ENCODE results near the gene SMIM43.

Gene SMIM43

DNA sequence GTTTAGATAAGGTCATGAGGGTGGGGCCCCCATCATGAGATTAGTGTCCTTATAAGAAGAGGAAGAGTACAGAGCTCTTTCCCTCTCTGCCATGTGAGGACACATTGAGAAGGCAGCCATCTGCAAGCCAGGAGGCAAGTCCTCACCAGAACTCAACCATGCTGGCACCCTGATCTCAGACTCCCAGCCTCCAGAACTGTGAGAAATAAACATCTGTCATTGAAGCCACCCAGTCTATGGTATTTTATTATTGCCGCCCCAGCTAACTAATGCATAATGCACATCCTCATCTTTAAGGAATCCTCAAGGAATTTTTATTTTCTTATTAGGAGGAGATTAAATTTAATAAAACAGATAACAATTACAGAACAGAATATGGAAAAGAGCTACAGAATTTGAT, 19.4 kb upstream of the SMIM43 start:
- ATAC-seq: peak; percentile 3; the same call in 1 of the 3 replicates
- TF ChIP-seq CREB5 (CRISPR knock-in tag; IDR thresholded peaks at IDR 0.05; ENCODE audit: low read depth) (no peak), GLIS3 (CRISPR knock-in tag; IDR thresholded peaks at IDR 0.05) (no peak), SNAI2 (CRISPR knock-in tag; IDR thresholded peaks at IDR 0.05) (no peak), RARB (CRISPR knock-in tag; IDR thresholded peaks at IDR 0.05) (no peak), TCF4 (CRISPR knock-in tag; IDR thresholded peaks at IDR 0.05; ENCODE audit: borderline replicate concordance) (no peak), OSR1 (CRISPR knock-in tag; IDR thresholded peaks at IDR 0.05) (no peak), ZFP3 (CRISPR knock-in tag; IDR thresholded peaks at IDR 0.05) (no peak), CSDC2 (CRISPR knock-in tag; IDR thresholded peaks at IDR 0.05) (no peak), ZC3H10 (CRISPR knock-in tag; IDR thresholded peaks at IDR 0.05) (no peak), ZFP30 (CRISPR knock-in tag; IDR thresholded peaks at IDR 0.05) (no peak), ZNF565 (CRISPR knock-in tag; conservative IDR thresholded peaks at IDR 0.05; ENCODE audit: low read depth) (no peak), PPARA (CRISPR knock-in tag; IDR thresholded peaks at IDR 0.05; ENCODE audit: borderline replicate concordance) (no peak)
- TF ChIP-seq, protein P1, sequence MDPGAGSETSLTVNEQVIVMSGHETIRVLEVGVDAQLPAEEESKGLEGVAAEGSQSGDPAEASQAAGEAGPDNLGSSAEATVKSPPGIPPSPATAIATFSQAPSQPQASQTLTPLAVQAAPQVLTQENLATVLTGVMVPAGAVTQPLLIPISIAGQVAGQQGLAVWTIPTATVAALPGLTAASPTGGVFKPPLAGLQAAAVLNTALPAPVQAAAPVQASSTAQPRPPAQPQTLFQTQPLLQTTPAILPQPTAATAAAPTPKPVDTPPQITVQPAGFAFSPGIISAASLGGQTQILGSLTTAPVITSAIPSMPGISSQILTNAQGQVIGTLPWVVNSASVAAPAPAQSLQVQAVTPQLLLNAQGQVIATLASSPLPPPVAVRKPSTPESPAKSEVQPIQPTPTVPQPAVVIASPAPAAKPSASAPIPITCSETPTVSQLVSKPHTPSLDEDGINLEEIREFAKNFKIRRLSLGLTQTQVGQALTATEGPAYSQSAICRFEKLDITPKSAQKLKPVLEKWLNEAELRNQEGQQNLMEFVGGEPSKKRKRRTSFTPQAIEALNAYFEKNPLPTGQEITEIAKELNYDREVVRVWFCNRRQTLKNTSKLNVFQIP (CRISPR knock-in tag; IDR thresholded peaks at IDR 0.05; ENCODE audit: borderline replicate concordance, low read depth): no peak

- ATAC-seq: no peak
- TF ChIP-seq ZFP3 (CRISPR knock-in tag; IDR thresholded peaks at IDR 0.05) (no peak), ZNF70 (CRISPR knock-in tag; IDR thresholded peaks at IDR 0.05) (no peak), RARB (CRISPR knock-in tag; IDR thresholded peaks at IDR 0.05) (no peak), GLIS3 (CRISPR knock-in tag; IDR thresholded peaks at IDR 0.05) (no peak), CSDC2 (CRISPR knock-in tag; IDR thresholded peaks at IDR 0.05) (no peak)
These were observed 18.2 kb upstream of the SMIM43 start for GRCh38 chr4:121783210-121783609.

- TF ChIP-seq, protein P1 (CRISPR knock-in tag; IDR thresholded peaks at IDR 0.05; ENCODE audit: borderline replicate concordance, low read depth): no peak
- TF ChIP-seq TCF4 (CRISPR knock-in tag; IDR thresholded peaks at IDR 0.05; ENCODE audit: borderline replicate concordance) (no peak), ISL1 (CRISPR knock-in tag; IDR thresholded peaks at IDR 0.05) (peak; percentile 96), GLIS3 (CRISPR knock-in tag; IDR thresholded peaks at IDR 0.05) (no peak), ZFP30 (CRISPR knock-in tag; IDR thresholded peaks at IDR 0.05) (no peak), ZC3H10 (CRISPR knock-in tag; IDR thresholded peaks at IDR 0.05) (peak; percentile 57; the same call in 1 of the 2 replicates), TSHZ2 (CRISPR knock-in tag; IDR thresholded peaks at IDR 0.05) (no peak), PPARA (CRISPR knock-in tag; IDR thresholded peaks at IDR 0.05; ENCODE audit: borderline replicate concordance) (no peak), CSDC2 (CRISPR knock-in tag; IDR thresholded peaks at IDR 0.05) (no peak), BACH2 (CRISPR knock-in tag; IDR thresholded peaks at IDR 0.05; ENCODE audit: borderline replicate concordance) (no peak), ZFP3 (CRISPR knock-in tag; IDR thresholded peaks at IDR 0.05) (0 out of 2 replicates have a peak, but pooled peaks have one; percentile 12), RARB (CRISPR knock-in tag; IDR thresholded peaks at IDR 0.05) (peak; percentile 67; the same call in 1 of the 2 replicates), OSR1 (CRISPR knock-in tag; IDR thresholded peaks at IDR 0.05) (no peak), TOX (CRISPR knock-in tag; IDR thresholded peaks at IDR 0.05; ENCODE audit: borderline replicate concordance) (peak; percentile 91), ARNTL (CRISPR knock-in tag; IDR thresholded peaks at IDR 0.05; ENCODE audit: borderline replicate concordance, low read depth) (no peak), ZNF8 (CRISPR knock-in tag; IDR thresholded peaks at IDR 0.05) (no peak), ZNF70 (CRISPR knock-in tag; IDR thresholded peaks at IDR 0.05) (no peak), CREB5 (CRISPR knock-in tag; IDR thresholded peaks at IDR 0.05; ENCODE audit: low read depth) (no peak), ESRRG (CRISPR knock-in tag; IDR thresholded peaks at IDR 0.05) (no peak), SNAI2 (CRISPR knock-in tag; IDR thresholded peaks at IDR 0.05) (no peak), ZNF565 (CRISPR knock-in tag; conservative IDR thresholded peaks at IDR 0.05; ENCODE audit: low read depth) (no peak)
- TF ChIP-seq, protein P2, sequence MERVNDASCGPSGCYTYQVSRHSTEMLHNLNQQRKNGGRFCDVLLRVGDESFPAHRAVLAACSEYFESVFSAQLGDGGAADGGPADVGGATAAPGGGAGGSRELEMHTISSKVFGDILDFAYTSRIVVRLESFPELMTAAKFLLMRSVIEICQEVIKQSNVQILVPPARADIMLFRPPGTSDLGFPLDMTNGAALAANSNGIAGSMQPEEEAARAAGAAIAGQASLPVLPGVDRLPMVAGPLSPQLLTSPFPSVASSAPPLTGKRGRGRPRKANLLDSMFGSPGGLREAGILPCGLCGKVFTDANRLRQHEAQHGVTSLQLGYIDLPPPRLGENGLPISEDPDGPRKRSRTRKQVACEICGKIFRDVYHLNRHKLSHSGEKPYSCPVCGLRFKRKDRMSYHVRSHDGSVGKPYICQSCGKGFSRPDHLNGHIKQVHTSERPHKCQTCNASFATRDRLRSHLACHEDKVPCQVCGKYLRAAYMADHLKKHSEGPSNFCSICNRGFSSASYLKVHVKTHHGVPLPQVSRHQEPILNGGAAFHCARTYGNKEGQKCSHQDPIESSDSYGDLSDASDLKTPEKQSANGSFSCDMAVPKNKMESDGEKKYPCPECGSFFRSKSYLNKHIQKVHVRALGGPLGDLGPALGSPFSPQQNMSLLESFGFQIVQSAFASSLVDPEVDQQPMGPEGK (CRISPR knock-in tag; IDR thresholded peaks at IDR 0.05; ENCODE audit: borderline replicate concordance): no peak
- TF ChIP-seq, protein P3, sequence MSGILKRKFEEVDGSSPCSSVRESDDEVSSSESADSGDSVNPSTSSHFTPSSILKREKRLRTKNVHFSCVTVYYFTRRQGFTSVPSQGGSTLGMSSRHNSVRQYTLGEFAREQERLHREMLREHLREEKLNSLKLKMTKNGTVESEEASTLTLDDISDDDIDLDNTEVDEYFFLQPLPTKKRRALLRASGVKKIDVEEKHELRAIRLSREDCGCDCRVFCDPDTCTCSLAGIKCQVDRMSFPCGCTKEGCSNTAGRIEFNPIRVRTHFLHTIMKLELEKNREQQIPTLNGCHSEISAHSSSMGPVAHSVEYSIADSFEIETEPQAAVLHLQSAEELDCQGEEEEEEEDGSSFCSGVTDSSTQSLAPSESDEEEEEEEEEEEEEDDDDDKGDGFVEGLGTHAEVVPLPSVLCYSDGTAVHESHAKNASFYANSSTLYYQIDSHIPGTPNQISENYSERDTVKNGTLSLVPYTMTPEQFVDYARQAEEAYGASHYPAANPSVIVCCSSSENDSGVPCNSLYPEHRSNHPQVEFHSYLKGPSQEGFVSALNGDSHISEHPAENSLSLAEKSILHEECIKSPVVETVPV (CRISPR knock-in tag; IDR thresholded peaks at IDR 0.05): no peak
- ATAC-seq: peak; percentile 86
These were observed 14.1 kb upstream of the SMIM43 start for GRCh38 chr4:121778991-121779628.

All from SK-N-SH treated with all-trans-retinoic acid at 6 μM for 48 hours (cell line).